ENCODE measurements around the gene TMPRSS4. TPM values are rescaled to one million over a fixed set of nuclear protein-coding genes. Genes with fewer than 3 reads are reported as not detected.

The TMPRSS4 gene
- total RNA-seq, 1 donor from 2014 or later, result not detected

DNA sequence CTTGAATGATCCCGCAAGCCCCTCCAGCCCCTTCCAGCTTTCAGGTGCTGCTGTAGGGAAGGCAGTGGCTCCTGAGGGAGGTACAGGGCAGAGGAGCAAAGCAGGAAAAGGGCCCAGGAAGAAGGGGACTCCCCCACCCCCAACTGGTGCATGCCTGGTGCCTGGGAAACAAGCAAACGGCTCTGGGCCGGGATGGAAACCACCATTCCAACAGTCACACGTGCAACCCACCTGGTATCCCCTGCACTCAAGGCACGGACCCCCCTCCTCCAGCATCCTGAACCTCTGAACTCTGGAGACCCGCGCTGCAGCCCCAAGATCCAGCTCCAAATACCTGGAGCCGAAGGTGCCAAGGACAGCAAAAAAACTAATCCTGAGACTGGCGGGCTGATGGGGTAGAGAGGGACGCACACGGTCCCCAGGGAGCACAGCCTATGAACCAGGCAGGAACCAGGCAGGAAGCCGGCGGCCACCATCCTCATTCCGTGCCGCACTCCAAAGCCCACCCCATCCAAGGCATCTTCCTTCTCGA is 75.2 kb downstream of the TMPRSS4 start:
- FAIRE-seq (no peak), DNase-seq (ENCODE audit: low read depth) (no peak)
- Histone ChIP-seq H3K79me2 (ENCODE audit: insufficient read depth, low read length) (no peaks in the 10 kb centered on the region), H3K27ac (ENCODE audit: low read depth, low read length) (no peak overlapping the region), H3K4me1 (ENCODE audit: insufficient read depth, low read length) (peaks cover 12% of the 10 kb centered on the region), H3K36me3 (ENCODE audit: insufficient read depth, low read length) (no peaks in the 10 kb centered on the region), H3K9me3 (ENCODE audit: insufficient read depth, low read depth, low read length) (no peaks in the 10 kb centered on the region), H3K9ac (ENCODE audit: low read length) (peak overlapping the region; percentile 27), H4K20me1 (ENCODE audit: insufficient read depth, low read length) (no peaks in the 10 kb centered on the region), H3K4me2 (ENCODE audit: low read length) (peak overlapping the region; percentile 90), H3K27me3 (ENCODE audit: insufficient read depth, low read length) (peaks cover 52% of the 10 kb centered on the region), H3K4me3 (ENCODE audit: insufficient read depth, low read depth, low read length) (peak overlapping the region; percentile 52), H2AFZ (ENCODE audit: low read depth, low read length) (peak overlapping the region; percentile 71)
- TF ChIP-seq EZH2 (IDR thresholded peaks at IDR 0.05; ENCODE audit: insufficient read depth, low read length), result no peak
- no peaks in the 10 kb centered on the region for H3K9me3 Mint-ChIP-seq (ENCODE audit: unreplicated experiment)
- peaks cover 87% of the 10 kb centered on the region for H3K27me3 Mint-ChIP-seq (ENCODE audit: low read depth, unreplicated experiment)
- H3K4me1 Mint-ChIP-seq (ENCODE audit: low read depth, unreplicated experiment), result no peaks in the 10 kb centered on the region
- H3K4me3 Mint-ChIP-seq (ENCODE audit: unreplicated experiment), result peak overlapping the region; percentile 67
- no peaks in the 10 kb centered on the region for H3K36me3 Mint-ChIP-seq (ENCODE audit: low read depth, unreplicated experiment)
- H3K27ac Mint-ChIP-seq (ENCODE audit: unreplicated experiment), result no peak overlapping the region

DNA sequence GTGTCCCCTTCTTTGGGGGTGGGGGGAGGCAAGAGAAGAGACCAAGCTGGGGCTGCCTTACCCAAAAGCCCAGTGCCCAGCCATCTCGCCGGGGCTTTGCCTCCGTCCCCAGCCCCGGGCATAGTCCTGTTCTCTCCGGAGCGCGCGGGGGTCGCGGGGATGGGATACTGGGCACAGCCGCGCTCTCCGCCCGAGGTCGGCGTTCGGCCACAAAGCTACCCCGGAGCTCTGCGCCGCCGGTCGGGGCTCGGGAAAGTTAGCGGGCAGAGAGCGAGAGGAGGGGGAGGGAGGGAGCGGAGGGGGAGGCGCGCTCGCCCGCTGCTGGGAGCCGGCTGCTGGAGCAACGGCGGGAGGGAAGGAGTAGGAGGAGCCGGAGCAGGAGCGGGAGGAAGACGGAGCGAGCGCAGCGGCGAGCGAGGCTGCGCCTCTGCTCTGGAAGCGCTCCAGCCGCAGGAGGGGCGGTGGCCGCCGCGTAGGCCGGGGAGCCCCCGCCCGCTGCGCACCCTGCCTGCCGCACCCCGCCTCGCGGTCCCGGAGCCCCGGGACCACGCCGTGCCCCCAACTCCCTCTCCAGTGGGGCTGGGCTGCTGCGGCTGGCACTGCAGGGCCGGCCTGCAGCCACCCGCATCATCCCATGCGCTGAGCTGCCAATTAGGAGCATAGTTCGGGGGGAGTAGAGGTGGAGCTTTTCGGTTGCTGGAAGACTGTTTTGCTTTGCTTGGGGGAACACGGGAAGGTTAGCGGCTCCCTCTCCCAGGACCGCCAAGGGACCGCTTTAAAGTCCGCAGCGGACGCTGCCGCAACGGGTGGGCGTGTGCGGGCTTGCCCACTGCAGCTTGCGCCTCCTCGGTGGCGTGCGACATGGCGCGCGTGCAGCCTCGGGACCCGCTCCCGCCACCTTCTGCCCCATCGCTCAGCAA is 75.9 kb downstream of the TMPRSS4 start, which contains the start of gene SCN4B:
SCN4B (minus strand) TSS at position 272 of the 920 bp plus-strand sequence; CDS start at position 122, 150 bp downstream.
- FAIRE-seq (no peak), DNase-seq (ENCODE audit: low read depth) (peak; percentile 47)
- H3K36me3 Mint-ChIP-seq (ENCODE audit: low read depth, unreplicated experiment), result no peaks in the 10 kb centered on the region
- Histone ChIP-seq H3K9me3 (ENCODE audit: insufficient read depth, low read depth, low read length) (no peaks in the 10 kb centered on the region), H3K9ac (ENCODE audit: low read length) (peak within 1 kb of the TSS; percentile 27), H3K79me2 (ENCODE audit: insufficient read depth, low read length) (no peaks in the 10 kb centered on the region), H3K4me3 (ENCODE audit: insufficient read depth, low read depth, low read length) (peak within 1 kb of the TSS; percentile 52), H3K27me3 (ENCODE audit: insufficient read depth, low read length) (peaks cover 59% of the 10 kb centered on the region), H3K4me1 (ENCODE audit: insufficient read depth, low read length) (peaks cover 12% of the 10 kb centered on the region), H3K27ac (ENCODE audit: low read depth, low read length) (no peak within 1 kb of the TSS), H3K4me2 (ENCODE audit: low read length) (peak within 1 kb of the TSS; percentile 90), H4K20me1 (ENCODE audit: insufficient read depth, low read length) (no peaks in the 10 kb centered on the region), H3K36me3 (ENCODE audit: insufficient read depth, low read length) (no peaks in the 10 kb centered on the region), H2AFZ (ENCODE audit: low read depth, low read length) (peak within 1 kb of the TSS; percentile 71)
- TF ChIP-seq, protein P1, sequence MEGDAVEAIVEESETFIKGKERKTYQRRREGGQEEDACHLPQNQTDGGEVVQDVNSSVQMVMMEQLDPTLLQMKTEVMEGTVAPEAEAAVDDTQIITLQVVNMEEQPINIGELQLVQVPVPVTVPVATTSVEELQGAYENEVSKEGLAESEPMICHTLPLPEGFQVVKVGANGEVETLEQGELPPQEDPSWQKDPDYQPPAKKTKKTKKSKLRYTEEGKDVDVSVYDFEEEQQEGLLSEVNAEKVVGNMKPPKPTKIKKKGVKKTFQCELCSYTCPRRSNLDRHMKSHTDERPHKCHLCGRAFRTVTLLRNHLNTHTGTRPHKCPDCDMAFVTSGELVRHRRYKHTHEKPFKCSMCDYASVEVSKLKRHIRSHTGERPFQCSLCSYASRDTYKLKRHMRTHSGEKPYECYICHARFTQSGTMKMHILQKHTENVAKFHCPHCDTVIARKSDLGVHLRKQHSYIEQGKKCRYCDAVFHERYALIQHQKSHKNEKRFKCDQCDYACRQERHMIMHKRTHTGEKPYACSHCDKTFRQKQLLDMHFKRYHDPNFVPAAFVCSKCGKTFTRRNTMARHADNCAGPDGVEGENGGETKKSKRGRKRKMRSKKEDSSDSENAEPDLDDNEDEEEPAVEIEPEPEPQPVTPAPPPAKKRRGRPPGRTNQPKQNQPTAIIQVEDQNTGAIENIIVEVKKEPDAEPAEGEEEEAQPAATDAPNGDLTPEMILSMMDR (IDR thresholded peaks at IDR 0.05; ENCODE audit: insufficient read depth, low read depth, low read length), result no peak
- TF ChIP-seq EZH2 (IDR thresholded peaks at IDR 0.05; ENCODE audit: insufficient read depth, low read length), result peak; percentile 82
- peaks cover 89% of the 10 kb centered on the region for H3K27me3 Mint-ChIP-seq (ENCODE audit: low read depth, unreplicated experiment)
- no peaks in the 10 kb centered on the region for H3K4me1 Mint-ChIP-seq (ENCODE audit: low read depth, unreplicated experiment)
- H3K27ac Mint-ChIP-seq (ENCODE audit: unreplicated experiment), result no peak within 1 kb of the TSS
- H3K9me3 Mint-ChIP-seq (ENCODE audit: unreplicated experiment), result no peaks in the 10 kb centered on the region
- H3K4me3 Mint-ChIP-seq (ENCODE audit: unreplicated experiment), result peak within 1 kb of the TSS; percentile 69

DNA sequence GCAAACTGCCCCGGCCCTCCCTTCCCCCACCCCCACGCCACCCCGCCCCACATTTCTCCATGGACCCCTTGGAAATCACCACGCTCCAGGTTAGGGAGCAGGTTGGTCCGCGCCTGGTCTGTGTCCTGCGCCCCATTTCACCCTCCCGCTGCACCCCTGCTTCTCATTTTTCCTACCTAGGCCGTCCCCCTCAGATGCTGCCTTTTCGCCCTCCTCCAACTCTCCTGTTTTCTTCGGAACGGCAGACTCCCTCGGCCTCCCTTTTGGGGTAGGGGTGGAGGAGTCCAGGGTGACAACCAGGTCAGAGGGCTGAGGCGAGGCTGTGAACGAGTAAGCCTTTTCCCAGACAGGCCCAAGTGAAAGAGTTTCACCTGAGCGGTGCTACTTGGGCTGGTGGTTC is 76.6 kb downstream of the TMPRSS4 start:
- DNase-seq (ENCODE audit: low read depth), result no peak
- Histone ChIP-seq H3K9me3 (ENCODE audit: insufficient read depth, low read depth, low read length) (no peaks in the 10 kb centered on the region), H3K4me1 (ENCODE audit: insufficient read depth, low read length) (peaks cover 9% of the 10 kb centered on the region), H3K27ac (ENCODE audit: low read depth, low read length) (no peak overlapping the region), H3K36me3 (ENCODE audit: insufficient read depth, low read length) (no peaks in the 10 kb centered on the region), H3K27me3 (ENCODE audit: insufficient read depth, low read length) (peaks cover 65% of the 10 kb centered on the region), H3K4me3 (ENCODE audit: insufficient read depth, low read depth, low read length) (no peak overlapping the region), H3K4me2 (ENCODE audit: low read length) (peak overlapping the region; percentile 90), H4K20me1 (ENCODE audit: insufficient read depth, low read length) (no peaks in the 10 kb centered on the region), H3K9ac (ENCODE audit: low read length) (no peak overlapping the region), H2AFZ (ENCODE audit: low read depth, low read length) (no peak overlapping the region), H3K79me2 (ENCODE audit: insufficient read depth, low read length) (no peaks in the 10 kb centered on the region)
- no peaks in the 10 kb centered on the region for H3K36me3 Mint-ChIP-seq (ENCODE audit: low read depth, unreplicated experiment)
- H3K4me1 Mint-ChIP-seq (ENCODE audit: low read depth, unreplicated experiment), result no peaks in the 10 kb centered on the region
- H3K9me3 Mint-ChIP-seq (ENCODE audit: unreplicated experiment), result no peaks in the 10 kb centered on the region
- H3K4me3 Mint-ChIP-seq (ENCODE audit: unreplicated experiment), result peak overlapping the region; percentile 68
- peaks cover 89% of the 10 kb centered on the region for H3K27me3 Mint-ChIP-seq (ENCODE audit: low read depth, unreplicated experiment)
- H3K27ac Mint-ChIP-seq (ENCODE audit: unreplicated experiment), result no peak overlapping the region
- TF ChIP-seq EZH2 (IDR thresholded peaks at IDR 0.05; ENCODE audit: insufficient read depth, low read length), result no peak
- TF ChIP-seq, protein P1 (IDR thresholded peaks at IDR 0.05; ENCODE audit: insufficient read depth, low read depth, low read length), result no peak
- no peak for FAIRE-seq

Measured in astrocyte (in vitro differentiated cells and primary cell).